ENCODE data around the gene FREM1.

- peak; percentile 91 to 95 for TF ChIP-seq CTCF (conservative IDR thresholded peaks at IDR 0.05; ENCODE audit: low read depth in 2 of 2)
- no peak for TF ChIP-seq EZH2 (IDR thresholded peaks at IDR 0.05; ENCODE audit: low read depth, unreplicated experiment)
- no peak for TF ChIP-seq POLR2AphosphoS5 (IDR thresholded peaks at IDR 0.05; ENCODE audit: low read depth)
- TF ChIP-seq ZNF114 (CRISPR knock-in tag; IDR thresholded peaks at IDR 0.05): no peak
- no peak for TF ChIP-seq EZH2phosphoT487 (IDR thresholded peaks at IDR 0.05; ENCODE audit: unreplicated experiment)
- no peak for TF ChIP-seq NANOG (IDR thresholded peaks at IDR 0.05; ENCODE audit: borderline replicate concordance)
- TF ChIP-seq JUNB (IDR thresholded peaks at IDR 0.05; ENCODE audit: unreplicated experiment): no peak
- no peak for TF ChIP-seq ETS1 (IDR thresholded peaks at IDR 0.05)
Observed at GRCh38 chr9:14846871-14847311, 63.3 kb downstream of the FREM1 start.
